Stimulated activated CD4-positive, alpha-beta T cell treated with anti-CD3 and anti-CD28 coated beads, Interleukin-1b, Interleukin-23, amount 100 ng/mL, for 1 hour (primary cell): Measurements from ENCODE around the gene CYGB.

ENCODE experiments used
- DNase-seq, 2 donors: peaks; one replicate each; pipeline ENCODE4 v3.0.0-alpha.2; 2020; ENCODE audit warnings: low read depth in 2 of 2

The CYGB gene

GRCh38 chr17:76501827-76502307, 35.6 kb downstream of the CYGB start:
- no peak for DNase-seq

GRCh38 chr17:76501018-76501826, 36.3 kb downstream of the CYGB start, which contains the start of gene RHBDF2:
Gene RHBDF2 (minus strand): TSS chr17:76501423. CDS start chr17:76481524, 19,899 bp downstream.
- DNase-seq: peak; percentile 95 to 97

GRCh38 chr17:76500747-76501017, 36.8 kb downstream of the CYGB start:
- DNase-seq: no peak

GRCh38 chr17:76500074-76500746, 37.3 kb downstream of the CYGB start:
- DNase-seq: no peak

- DNase-seq: no peak
Observed at GRCh38 chr17:76499267-76499667, 38.2 kb downstream of the CYGB start.

- DNase-seq: no peak
Observed at GRCh38 chr17:76498876-76499251, 38.6 kb downstream of the CYGB start.

- DNase-seq: no peak
Observed at GRCh38 chr17:76497979-76498875, 39.3 kb downstream of the CYGB start.

GRCh38 chr17:76497699-76497978, 39.9 kb downstream of the CYGB start:
- DNase-seq: no peak

GRCh38 chr17:76496464-76496863, 41.0 kb downstream of the CYGB start:
- DNase-seq: no peak

GRCh38 chr17:76495663-76496400, 41.7 kb downstream of the CYGB start:
- no peak for DNase-seq

GRCh38 chr17:76493505-76494167, 43.9 kb downstream of the CYGB start:
- DNase-seq: no peak

GRCh38 chr17:76492989-76493501, 44.5 kb downstream of the CYGB start:
- no peak for DNase-seq

GRCh38 chr17:76492123-76492988, 45.2 kb downstream of the CYGB start:
- no peak for DNase-seq

GRCh38 chr17:76491271-76492122, 46.0 kb downstream of the CYGB start:
- no peak for DNase-seq

- DNase-seq: no peak
Observed at GRCh38 chr17:76490112-76490710, 47.3 kb downstream of the CYGB start.

GRCh38 chr17:76487451-76488192, 49.9 kb downstream of the CYGB start:
- DNase-seq: no peak

- no peak for DNase-seq
Observed at GRCh38 chr17:76485569-76485968, 51.9 kb downstream of the CYGB start.

- DNase-seq: no peak
Observed at GRCh38 chr17:76484228-76484725, 53.2 kb downstream of the CYGB start.
